ENCODE results near the gene PTPRJ.

GRCh38 chr11:47979378-47980087, 826 bp upstream of the PTPRJ start:
- TF ChIP-seq CTCF (IDR thresholded peaks at IDR 0.05; ENCODE audit: extremely low read depth in 1 of 2, insufficient read depth in 1 of 2, low read depth in 1 of 2, low read length in 2 of 2) (no peak), POLR2A (IDR thresholded peaks at IDR 0.05; ENCODE audit: low read depth, low read length) (no peak), EZH2 (IDR thresholded peaks at IDR 0.05; ENCODE audit: borderline replicate concordance, low read depth, low read length, severe bottlenecking) (no peak), GATA2 (IDR thresholded peaks at IDR 0.05; ENCODE audit: insufficient read depth, insufficient read length, low read depth, low read length) (no peak), MAX (IDR thresholded peaks at IDR 0.05; ENCODE audit: insufficient read depth, insufficient read length) (no peak), POLR2AphosphoS5 (IDR thresholded peaks at IDR 0.05; ENCODE audit: insufficient read depth, low read depth, low read length) (no peak), JUN (IDR thresholded peaks at IDR 0.05; ENCODE audit: borderline replicate concordance, insufficient read depth, insufficient read length, low read depth) (no peak), MYC (IDR thresholded peaks at IDR 0.05; ENCODE audit: low read depth, low read length) (no peak), FOS (IDR thresholded peaks at IDR 0.05; ENCODE audit: borderline replicate concordance, insufficient read depth, low read length) (no peak)

Data from endothelial cell of umbilical vein (primary cell).